Measurements from ENCODE around the gene SDK1.

The SDK1 gene

DNA sequence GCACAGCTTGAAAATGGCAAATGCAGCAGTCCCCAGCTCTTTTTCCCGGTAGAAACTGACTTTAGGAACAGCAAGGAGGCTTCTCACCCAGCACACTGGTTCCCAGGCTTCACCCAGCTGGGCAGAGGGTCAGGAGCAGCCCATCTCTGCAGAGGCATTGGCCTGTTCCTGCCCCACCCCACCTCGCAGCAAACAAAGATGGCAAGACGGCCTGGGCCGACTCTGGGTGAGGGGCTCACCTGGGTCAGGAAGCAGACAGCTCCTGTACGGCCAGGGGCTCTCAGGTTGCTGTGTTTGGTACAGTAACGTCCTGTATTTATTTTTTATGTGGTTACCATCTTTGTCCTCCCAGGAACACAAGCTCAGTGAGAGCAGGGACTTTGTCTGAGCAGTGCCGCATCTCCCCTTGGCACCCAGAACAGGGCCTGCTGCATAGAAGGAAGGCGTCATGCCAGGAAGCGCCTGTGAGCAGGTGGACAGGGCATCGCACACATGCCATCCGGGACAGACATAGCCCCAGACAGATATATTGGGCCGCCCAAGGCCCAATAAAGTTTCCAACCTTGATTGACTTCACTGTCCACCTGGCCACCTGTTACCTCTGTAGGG, 796.1 kb downstream of the SDK1 start:
- no peak for DNase-seq

DNA sequence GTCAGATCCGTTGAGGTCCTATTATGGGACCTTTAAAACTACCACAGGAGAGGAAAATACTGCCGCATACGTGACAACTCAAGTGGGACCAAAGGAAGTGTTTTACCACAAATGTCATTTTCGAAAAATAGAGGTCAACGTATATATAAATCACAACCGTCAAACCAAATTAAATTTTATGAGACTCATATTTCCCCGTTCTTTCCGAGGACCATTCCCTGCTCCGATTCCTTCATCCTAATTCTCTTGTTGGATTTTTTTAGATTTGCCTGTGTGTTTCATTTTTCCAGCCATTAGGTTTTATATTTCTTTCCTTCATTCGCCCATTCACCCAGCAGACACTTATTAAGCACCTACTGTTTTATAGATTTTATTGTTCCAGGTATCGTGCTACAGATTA, 797.1 kb downstream of the SDK1 start:
- DNase-seq: no peak

DNA sequence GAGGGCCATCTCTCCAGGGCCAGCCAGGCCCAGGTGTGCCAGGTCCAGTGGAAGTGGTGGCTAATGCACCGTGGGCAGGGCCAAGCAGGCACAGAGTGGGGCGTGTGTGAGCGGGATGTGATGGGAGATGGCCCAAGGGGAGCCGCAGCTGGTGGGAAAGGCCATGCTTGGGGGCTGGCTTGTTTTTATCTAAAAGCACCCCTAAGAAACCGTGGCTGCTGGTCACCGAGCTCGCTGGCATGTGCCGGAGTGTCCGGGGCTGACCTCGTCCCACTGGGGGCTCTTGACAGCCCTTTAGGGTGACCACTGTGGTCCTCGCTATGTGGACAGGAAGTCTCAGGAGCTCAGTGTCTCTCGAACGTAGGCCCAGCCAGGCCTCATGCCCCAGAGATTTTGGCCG, 798.6 kb downstream of the SDK1 start:
- DNase-seq: no peak

DNA sequence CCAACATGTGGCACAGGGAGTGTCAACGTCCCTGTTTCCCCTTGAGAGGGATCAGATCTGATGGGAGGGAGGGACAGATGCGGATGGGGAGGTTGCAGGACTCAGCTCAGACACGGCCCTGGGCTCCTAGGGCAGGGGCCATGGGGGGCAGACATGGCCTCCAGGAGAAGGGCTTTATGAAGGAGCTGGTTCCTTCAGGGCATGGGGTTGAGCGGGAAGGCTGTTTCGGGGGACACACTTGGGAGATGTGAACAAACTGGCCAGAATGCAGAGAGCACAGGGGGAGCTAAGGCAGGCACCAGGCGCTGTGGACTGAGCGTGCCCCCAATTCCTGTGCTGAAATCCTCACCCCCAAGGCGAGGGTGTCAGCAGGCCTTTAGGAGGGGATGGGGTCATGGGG, 799.1 kb downstream of the SDK1 start:
- no peak for DNase-seq

DNA sequence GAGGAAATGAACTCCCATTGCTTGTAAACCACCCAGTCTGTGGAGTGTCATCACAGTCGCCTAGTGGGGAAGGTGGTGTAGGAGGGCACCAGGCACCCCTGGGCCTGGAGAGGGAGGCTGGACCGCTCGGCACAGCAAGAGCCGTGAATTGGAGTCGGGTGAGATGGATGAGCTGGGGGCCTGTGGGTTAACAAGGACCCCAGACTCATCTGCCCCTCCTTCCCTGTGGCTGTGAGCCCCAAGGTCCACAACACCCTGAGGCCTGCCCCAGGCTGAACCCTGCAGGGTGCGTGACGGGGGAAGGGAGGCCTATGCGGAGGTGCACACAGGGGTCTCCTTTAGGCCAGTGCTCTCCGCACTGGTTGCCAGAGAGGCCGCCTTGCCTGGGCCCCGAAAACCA, 799.6 kb downstream of the SDK1 start:
- DNase-seq: no peak

DNA sequence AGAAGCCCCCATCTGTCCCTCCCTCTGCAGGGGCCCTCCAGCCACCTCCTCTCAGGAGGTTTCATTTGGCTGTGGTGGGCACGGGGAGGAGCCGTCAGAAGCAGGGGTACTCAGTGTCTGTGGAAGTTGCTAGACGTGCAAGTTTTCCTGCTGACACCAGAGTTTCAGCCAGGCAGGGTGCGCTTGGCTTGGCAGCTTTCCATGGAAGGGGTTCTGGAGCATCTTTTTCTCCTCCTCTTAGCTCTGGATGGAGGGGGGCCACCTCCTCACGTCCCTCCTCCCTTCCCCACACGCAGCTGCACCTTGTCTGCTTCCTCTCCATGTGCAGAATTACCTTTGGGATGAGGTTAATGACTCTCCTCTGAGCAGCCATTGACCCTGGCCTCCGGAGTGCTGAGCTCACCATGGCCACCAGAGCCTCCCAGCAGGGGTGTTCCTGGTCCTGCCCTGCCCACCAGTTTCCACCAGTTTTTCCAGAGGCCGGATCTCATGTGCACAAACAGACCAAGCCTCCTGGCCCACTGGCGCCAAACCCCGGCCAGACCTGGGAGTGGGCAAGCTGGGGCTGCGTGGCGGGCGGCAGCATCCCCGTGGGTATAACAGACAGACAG, 801.3 kb downstream of the SDK1 start:
- no peak for DNase-seq

DNA sequence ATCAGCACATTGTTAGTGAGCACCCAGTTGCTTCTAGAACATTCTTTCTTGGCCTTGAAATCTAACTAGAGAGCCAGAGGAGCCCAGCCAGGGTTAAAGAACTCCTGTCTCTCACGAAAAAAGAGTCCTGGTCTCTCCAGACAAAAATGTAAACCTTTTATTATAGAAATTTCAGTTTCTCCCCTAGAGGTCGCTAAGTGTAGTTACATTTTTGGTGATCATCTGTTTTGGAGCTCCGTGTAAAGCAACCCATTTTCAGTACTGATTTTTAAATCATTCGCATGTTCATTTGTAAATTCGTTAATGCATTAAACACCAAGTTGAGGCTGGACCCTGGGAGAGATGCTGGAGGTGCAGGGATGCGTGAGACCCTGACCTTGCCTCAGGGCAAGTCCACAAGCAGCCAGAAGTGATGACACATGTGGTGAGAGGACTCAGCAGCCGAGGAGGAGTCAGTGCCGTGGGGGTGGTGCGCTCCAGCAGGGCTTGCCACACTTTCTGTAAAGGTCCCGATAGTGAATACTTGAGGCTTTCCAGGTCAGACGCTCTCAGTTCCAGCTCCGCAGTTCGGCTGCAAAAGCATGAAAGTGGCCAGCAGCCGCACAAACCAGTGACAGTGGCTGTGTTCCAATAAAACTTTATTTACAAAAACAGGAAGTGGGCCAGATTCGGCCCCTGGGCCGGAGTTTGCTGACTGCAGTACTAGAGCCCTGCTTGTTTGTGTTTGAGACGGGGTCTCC, 802.5 kb downstream of the SDK1 start:
- DNase-seq: no peak

DNA sequence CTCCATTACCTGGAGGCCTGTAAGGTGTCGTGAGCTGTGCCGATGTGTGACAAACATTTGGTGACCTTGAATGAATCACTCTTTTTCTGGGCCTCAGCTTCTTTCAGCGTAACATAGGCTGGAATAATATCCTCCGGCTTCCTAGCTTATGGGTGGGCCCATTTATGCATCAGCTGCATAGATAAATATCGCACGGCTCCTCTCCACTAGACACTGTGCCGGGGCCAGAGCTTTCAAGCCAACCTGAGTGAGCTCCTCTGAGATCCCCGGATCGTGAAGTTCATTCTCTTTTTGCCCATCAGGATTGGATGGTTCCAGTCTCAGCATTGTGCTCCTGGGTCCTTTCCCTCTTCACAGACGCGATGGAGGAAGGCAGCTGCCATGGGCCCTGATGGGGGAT, 806.8 kb downstream of the SDK1 start:
- no peak for DNase-seq

DNA sequence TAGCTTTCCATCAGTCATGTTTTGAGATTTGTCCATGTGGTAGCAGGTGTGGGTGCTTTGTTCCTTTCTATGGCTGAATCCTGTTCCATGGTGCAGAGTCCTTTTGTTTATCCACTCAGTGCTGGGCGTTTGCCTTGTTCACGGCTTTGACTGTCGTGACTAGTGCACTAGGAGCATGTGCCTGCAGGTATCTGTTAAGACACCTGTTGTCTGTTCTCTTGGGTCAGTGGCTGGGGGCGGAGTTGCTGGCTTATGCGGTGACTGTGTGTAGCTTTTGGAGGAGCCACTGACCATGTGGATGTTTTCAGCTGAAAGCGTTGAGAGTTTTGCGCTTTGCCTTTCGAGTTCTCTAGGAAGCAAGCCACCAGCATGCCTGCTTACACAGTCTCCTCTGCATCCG, 807.9 kb downstream of the SDK1 start:
- DNase-seq: no peak

DNA sequence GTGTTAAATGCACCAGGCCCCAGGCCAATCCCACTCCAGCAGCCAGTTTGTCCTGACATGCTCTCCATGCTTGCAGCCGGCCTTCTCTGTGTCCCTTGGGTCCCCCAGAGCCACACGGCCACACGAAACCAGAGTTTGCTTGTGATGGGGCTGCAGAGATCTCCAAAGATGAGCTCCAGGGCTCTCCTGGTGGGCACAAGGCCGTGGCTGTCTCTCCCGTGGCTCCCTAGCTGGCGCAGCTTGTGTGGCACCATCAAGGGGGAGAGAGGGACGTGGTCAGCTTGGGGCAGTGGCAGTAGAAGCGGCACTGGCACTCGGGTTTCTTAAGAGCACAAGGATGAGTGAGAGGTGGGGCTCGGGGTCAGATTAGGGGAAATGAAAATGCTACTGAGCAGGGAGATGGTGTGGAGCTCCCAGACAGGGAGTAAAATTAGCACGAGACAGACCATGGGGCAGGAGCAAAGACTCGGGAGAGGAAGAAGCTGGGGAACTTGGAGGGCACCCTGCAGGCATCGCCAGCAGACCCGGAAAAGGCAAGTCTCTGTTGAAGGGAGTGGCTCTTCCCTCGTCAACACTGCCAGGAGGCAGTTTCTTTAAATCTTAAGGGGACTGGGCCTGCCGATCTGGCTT, 808.5 kb downstream of the SDK1 start:
- DNase-seq: no peak

DNA sequence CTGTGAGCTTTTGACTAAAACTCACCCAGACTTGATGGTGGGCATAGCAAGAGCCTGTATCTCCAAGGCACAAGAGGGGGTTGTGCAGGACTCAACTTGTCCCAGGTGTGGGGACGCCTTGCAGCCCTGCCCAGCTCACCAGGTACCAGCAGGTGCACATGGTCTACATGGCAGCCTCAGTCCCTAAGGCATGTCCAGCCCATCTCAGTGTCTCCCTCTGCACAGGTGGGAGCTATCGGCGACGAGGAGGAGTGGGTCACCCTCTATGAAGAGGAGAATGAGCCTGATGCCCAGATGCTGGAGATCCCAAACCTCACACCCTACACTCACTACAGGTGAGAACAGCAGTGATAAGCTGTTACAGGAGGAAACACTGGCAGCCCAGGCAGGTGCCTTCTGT, 809.4 kb downstream of the SDK1 start:
- DNase-seq: no peak

DNA sequence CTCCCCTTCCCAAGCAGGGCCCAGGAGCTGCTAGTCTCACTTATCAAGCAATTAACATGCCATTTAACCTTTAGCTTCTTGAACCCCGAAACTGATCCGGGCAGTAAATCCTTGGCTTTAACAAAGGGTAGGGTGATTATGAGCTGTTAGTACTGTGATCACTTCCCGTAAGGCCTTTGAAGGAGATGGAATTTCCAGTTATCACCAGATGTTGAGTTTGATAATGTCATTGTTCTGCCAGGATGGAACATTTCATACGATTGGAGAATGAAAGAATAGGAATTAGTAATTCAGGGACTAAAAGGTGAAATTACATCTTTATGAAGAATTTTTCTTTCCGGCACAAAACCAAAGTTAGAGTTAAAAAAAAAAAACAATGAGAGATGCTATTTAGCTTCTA, 810.1 kb downstream of the SDK1 start:
- no peak for DNase-seq

DNA sequence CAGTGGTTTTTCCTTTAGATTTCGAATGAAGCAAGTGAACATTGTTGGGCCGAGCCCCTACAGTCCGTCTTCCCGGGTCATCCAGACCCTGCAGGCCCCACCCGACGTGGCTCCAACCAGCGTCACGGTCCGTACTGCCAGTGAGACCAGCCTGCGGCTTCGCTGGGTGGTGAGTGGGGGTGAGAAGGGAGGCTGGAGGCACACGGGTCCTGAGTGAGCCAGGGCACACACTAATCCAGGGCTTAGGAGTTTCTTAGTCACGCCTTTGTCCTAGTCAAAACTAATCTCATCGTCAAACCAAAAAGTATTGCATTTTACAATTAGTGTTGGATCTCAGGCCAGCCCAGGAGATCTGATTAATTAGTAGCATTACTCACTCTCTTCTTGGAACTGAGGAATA, 812.2 kb downstream of the SDK1 start:
- DNase-seq: no peak

DNA sequence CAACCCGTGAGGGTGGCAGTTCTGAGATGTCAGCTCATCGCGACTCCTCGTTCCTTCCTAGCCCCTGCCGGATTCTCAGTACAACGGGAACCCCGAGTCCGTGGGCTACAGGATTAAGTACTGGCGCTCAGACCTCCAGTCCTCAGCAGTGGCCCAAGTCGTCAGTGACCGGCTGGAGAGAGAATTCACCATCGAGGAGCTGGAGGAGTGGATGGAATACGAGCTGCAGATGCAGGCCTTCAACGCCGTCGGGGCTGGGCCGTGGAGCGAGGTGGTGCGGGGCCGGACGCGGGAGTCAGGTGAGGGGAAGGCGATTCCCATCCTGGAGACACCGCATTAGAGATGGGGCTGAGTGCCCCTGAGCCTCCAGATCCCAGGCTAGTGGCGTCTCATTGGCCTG, 812.9 kb downstream of the SDK1 start:
- no peak for DNase-seq

DNA sequence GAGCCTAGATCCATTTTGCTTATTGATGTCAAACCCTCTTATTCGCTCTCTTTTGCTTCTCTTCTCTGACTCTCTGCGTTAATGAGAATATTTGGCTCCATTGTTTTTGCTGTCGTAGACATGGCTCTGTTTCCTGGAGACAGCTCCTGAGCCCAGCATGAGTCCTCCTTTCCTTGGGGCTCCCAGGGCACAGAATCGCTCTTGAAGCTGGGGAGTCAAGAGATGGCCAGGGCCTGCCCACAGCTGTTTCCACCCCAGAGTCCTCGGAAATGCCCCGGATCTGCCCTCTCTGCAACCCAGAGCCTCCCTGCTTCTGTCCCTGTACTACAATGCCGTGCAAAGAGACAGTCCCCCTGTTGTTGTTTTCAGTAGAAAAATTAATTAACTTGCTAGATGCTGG, 814.4 kb downstream of the SDK1 start:
- DNase-seq: no peak

DNA sequence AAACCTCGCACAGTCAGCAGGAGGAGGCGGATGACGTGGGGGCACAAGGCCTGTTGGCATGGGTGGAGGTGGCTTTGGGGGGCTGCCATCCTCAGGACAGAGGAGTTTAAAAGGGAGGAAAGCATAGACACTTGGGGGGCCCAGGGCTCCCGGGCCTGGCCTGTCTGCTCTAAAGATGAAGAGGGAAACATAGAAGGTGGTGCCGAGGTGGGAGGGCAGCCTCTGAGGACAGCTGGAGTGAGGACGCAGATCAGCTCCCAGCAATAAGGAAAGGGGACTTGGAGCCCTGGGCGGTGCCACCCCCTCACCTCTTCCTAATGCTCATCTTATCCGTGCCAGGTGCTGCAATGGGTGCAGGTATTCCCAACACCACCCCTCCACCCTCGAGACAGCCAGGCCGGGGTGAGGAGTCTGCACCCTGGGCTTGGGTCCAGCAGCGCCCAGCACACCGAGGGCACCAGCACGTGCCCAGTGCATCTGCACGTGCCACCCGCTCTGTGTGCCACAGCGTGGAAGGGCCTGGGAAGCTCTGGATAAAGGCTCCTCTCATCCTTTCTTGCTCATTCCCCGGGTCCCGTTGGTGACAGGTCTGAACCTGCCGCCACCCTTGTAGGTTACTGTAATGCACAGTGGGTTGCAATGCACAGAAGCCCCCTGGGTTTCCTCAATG, 815.0 kb downstream of the SDK1 start:
- DNase-seq: no peak

DNA sequence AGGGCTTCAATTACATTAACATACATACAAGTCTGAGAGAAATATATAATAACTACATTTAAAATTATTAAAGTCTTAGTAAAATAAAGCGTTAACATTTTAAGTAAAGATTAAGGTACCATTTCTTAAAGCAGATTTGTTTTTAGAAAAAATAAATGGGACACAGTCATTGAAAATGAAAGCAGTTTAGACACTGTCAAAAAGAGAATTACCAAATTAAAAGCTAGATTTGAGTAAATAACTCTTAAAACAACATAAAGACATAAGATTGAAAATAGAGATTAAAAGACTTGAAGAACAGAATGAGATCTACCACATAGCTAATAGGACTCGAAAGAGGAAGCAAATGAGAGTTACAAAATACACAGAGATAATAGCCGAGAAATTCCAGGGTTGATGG, 818.8 kb downstream of the SDK1 start:
- no peak for DNase-seq

DNA sequence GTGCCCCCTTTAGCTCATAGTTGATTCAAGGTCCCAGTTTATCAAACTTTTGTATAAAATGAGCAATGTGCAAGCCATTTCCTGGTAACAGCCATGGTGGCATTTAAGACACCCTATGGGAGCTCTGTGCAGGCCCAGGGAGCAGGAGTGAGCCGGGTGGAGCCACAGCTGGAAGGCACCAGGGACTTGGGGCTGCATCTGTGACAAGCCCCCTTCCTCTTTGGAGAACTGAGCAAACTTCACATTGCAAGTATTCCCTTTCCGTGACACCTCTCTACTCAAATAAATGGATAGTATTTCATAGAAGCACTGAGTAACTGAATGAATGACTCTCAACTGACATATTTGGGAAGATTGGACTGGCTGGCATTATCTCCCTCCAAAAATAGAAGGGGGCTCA, 822.3 kb downstream of the SDK1 start:
- no peak for DNase-seq

DNA sequence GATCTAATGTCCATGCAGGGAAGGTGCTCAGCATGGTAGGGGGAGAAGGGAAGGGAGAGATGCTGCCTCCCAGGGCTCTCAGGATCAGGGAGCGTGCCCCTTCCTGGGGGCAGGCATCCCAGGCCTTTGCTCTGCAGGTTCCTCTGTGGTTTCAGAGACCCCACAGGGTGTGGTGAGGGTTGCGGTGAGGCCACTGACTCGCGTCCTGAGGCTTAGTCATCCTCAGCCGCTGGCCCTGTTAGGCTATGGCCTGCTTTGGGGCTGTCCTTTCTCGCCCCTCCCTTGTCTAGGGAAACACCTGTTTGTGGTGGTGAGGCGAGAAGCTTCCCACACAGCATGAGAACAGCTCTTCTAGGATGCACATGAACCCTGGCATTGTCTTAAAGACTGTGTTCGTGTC, 822.8 kb downstream of the SDK1 start:
- no peak for DNase-seq

DNA sequence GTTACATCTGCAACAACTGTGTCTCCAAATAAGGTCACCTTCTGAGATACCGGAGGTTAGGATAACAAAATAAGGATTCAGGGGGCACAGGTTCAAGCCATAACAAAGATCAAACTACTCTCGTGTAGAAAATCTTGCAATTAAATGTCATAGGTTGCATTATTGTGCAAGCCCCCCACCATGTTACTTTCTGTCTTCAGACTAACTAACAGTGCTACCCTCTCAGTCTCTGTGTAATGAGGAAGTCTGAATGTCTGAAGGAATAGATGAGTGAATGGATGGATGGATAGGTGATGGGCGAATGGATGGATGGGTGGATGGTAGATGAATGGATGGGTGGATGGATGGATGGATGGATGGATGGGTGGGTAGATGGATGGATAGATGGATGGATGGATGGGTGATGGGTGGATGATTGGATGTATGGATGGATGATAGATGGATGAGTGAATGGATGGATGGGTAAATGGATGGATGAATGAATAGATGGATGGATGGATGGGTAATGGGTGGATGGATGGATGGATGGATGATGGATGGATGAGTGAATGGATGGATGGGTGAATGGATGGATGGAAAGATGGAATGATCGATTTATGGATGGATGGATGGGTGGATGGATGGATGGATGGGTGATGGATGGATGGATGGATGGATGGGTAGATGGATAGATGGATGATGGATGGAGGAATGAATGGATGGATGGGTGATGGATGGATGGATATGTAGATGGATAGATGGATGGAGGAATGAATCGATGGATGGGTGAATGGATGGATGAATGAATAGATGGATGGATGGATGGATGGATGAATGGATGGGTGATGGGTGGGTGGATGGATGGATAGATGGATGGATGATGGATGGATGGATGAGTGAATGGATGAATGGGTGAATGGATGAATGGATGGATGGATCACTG, 823.8 kb downstream of the SDK1 start:
- DNase-seq: no peak

DNA sequence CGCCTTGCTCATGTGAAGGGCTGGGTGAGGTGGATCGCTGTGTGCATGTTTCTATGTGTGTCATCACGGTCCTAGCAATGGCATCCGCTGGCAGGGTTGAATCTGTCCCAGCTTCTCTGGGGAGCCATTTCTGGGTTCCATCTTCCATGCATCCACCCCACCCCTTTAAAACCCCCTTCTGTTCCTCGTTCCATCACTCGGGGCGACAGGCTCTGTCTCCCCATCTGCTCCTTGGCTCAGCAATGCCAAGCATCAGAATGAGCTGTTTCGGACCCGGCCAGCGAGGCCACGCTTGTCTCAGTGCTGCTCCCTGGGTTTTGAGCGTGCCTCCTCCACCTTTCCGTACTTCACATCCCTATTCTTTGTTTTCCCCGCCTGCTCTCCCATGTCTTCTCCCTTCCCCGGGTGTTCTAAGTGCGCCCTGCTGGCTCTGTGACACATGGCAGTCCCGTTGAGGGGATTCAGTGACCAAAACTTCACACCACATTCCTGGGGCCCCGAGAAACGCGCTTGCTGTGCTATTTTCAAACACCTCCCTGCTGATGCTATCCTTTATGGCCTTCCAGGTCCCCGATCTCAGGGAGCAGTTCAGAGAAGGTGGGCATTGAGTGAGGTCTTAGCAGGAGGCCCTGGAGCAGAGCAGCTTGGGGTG, 827.0 kb downstream of the SDK1 start:
- DNase-seq: no peak
